HG02884 (cell line): Measurements from ENCODE around the gene EMILIN1.
"Not testable (repeated sequence)": the region's sequence is repeated elsewhere in the genome, so short reads cannot be mapped to it uniquely, and the experiment has no call there.

Experiments
- ATAC-seq: cut with Tn5 transposase; IDR thresholded peaks from one replicate; pipeline ENCODE4 v1.9.1; 2021; ENCODE audit warnings: mild to moderate bottlenecking, moderate library complexity; ENCODE audit not compliant: unreplicated experiment

Gene EMILIN1

GRCh38 chr2:27092696-27093429 lies 14.4 kb downstream of the EMILIN1 start:
- ATAC-seq: no peak

- no peak for ATAC-seq
These were observed 15.3 kb downstream of the EMILIN1 start for GRCh38 chr2:27093430-27094352.

DNA sequence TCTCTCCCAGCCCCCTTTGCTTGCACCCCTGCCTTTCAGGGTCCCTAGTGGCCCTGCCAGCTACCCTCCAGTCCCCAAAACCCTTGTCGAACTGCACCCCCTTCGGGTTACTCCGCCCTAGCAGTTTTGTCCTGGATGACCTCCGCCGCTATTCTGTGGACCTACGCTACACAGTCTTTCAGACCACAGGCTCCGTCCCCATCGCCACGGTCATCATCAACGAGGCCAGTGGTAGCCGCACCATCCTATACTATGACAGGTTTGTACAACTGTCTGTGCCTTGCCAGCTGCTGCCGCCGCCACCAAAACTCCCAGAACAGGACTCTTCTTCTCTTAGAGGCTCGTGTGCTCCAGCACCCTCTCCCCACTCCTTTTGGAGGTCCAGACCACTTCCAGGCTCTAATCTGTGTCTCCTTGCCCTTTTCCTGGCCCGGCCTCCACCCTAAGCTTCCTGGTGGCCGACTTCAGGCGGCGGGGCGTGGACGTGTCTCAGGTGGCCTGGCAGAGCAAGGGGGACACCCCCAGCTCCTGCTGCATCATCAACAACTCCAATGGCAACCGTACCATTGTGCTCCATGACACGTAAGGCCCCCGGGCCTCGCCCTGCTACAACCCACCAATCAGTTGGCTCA lies 16.1 kb downstream of the EMILIN1 start:
- ATAC-seq: no peak

- ATAC-seq: no peak
These were observed 17.0 kb downstream of the EMILIN1 start for GRCh38 chr2:27095427-27095744.

- ATAC-seq: no peak
These were observed 17.6 kb downstream of the EMILIN1 start for GRCh38 chr2:27095745-27096651.

DNA sequence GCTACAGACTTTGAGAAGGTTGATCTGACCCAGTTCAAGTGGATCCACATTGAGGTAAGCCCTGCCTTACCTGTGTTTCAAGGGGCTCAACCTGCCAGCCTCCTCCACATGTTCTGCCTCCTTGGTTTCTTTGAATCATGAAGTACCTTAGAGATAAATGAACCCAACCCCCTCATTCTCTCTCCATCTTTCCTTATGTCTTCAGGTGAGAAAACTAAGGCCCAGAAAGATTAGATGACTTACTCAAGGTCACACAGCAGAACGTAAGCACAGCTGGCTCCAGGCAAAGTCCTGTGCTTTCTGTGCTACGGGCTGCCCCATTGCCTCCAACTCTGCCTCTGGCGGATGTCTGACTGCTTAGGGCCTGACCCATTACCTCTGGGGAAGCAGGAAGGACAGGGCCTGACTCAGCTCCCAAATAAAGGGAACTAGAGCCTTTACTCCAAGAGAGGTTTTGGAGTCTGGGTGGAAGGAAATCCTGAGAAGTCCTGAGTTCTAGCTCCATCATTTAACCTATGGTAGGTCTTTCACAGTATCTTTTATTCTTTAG lies 18.4 kb downstream of the EMILIN1 start:
- no peak for ATAC-seq

GRCh38 chr2:27097341-27097740 lies 18.9 kb downstream of the EMILIN1 start:
- ATAC-seq: no peak

- no peak for ATAC-seq
These were observed 21.0 kb downstream of the EMILIN1 start for GRCh38 chr2:27099334-27099955.

DNA sequence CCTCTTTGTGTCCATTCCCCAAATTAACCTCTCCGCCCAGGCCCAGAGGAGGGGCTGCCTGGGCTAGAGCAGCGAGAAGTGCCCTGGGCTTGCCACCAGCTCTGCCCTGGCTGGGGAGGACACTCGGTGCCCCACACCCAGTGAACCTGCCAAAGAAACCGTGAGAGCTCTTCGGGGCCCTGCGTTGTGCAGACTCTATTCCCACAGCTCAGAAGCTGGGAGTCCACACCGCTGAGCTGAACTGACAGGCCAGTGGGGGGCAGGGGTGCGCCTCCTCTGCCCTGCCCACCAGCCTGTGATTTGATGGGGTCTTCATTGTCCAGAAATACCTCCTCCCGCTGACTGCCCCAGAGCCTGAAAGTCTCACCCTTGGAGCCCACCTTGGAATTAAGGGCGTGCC lies 21.6 kb downstream of the EMILIN1 start:
- no peak for ATAC-seq

GRCh38 chr2:27102329-27102728 lies 23.9 kb downstream of the EMILIN1 start:
- ATAC-seq: no peak

GRCh38 chr2:27105981-27106380 lies 27.6 kb downstream of the EMILIN1 start:
- no peak for ATAC-seq

DNA sequence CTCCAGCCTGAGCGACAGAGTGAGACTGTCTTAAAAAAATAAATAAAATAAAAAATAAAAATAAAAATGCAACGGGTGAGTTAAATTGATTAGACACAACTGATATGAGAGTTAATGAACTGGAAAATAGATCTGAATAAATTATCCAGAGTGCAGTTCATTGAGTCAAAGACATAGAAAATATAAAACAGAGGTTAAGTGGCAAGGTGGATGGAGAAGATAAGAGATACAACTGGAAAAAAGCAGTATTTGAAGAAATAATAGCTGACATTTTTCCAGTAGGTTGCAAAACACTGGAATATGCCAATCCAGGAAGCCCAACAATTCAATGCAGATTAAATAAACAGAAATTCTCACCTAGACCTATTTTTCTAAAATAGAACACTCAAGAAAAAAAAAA lies 29.8 kb downstream of the EMILIN1 start:
- ATAC-seq: no peak

- no peak for ATAC-seq
These were observed 30.7 kb downstream of the EMILIN1 start for GRCh38 chr2:27109083-27109482.

DNA sequence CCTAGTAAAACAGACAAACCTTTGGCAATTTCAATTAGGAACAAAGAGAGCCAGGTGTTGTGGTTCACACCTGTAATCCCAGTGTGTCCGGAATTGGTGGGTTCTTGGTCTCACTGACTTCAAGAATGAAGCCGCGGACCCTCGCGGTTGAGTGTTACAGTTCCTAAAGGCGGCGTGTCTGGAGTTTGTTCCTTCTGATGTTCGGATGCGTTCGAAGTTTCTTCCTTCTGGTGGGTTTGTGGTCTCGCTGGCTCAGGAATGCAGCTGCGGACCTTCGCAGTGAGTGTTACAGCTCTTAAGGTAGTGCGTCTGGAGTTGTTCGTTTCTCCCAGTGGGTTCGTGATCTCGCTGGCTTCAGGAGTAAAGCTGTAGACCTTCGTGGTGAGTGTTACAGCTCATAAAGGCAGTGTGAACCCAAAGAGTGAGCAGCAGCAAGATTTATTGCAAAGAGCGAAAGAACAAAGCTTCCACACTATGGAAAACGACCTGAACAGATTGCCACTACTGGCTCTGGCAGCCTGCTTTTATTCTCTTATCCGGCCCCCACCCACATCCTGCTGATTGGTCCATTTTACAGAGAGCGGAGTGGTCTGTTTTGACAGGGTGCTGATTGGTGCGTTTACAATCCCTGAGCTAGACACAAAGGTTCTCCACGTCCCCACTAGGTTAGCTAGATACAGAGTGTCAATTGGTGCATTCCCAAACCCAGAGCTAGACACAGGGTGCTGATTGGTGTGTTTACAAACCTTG lies 32.4 kb downstream of the EMILIN1 start:
- ATAC-seq: not testable (repeated sequence)

GRCh38 chr2:27111392-27112078 lies 33.1 kb downstream of the EMILIN1 start:
- not testable (repeated sequence) for ATAC-seq

- ATAC-seq: no peak
These were observed 37.1 kb downstream of the EMILIN1 start for GRCh38 chr2:27115519-27115918.

- ATAC-seq: no peak
These were observed 39.6 kb downstream of the EMILIN1 start for GRCh38 chr2:27117995-27118524.
